ENCODE measurements around the gene ZNF483.

DNA sequence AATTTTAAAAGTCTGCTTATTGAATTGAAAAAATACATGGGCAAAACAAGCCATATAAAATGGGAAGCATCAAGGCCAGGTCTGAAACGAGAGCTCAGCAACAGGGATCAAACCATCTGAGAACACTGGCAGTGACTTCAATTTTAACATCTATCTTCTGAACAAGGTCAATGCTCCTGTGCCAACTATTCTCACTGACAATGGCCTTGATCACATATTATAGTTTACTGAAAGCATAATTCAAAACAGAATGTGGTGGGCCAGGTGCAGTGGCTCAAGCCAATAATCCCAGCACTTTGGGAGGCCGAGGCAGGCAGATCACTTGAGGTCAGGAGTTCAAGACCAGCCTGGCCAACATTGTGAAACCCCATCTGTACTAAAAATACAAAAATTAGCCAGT is 49.8 kb upstream of the ZNF483 start:
- TF ChIP-seq CTCF (IDR thresholded peaks at IDR 0.05; ENCODE audit: low read depth, low read length) (no peak), EZH2phosphoT487 (IDR thresholded peaks at IDR 0.05; ENCODE audit: low read depth) (no peak)
